MM.1S (cell line): ENCODE measurements around the gene PDE2A.

ENCODE experiments used
- DNase-seq: peaks from one replicate; pipeline ENCODE4 v3.0.0-alpha.2; 2015
- H2AFZ ChIP-seq: fragments of 300-600 bp; sonication (generic); 2 replicates; pipeline ENCODE4 v1.6.0; 2016; ENCODE audit warnings: antibody characterized with exemption, low read length
- H3F3A ChIP-seq: fragments of 300-600 bp; sonication (generic); 2 replicates; pipeline ENCODE4 v1.6.1; 2016; ENCODE audit warnings: mild to moderate bottlenecking, antibody characterized with exemption, low read length, moderate library complexity, mixed read lengths; ENCODE audit not compliant: insufficient read depth
- H3K27ac ChIP-seq: fragments of 300-600 bp; sonication (generic); 2 replicates; pipeline ENCODE4 v1.5.1; 2016; ENCODE audit warnings: mild to moderate bottlenecking, low read length
- H3K27me3 ChIP-seq: fragments of 300-600 bp; sonication (generic); replicated peaks from 2 replicates; pipeline ENCODE4 v1.6.0; 2016; ENCODE audit warnings: low read length; ENCODE audit not compliant: insufficient read depth
- H3K36me3 ChIP-seq: fragments of 300-600 bp; sonication (generic); replicated peaks from 2 replicates; pipeline ENCODE4 v1.6.1; 2016; ENCODE audit warnings: mild to moderate bottlenecking, low read length, mixed read lengths; ENCODE audit not compliant: insufficient read depth
- H3K4me1 ChIP-seq: fragments of 300-600 bp; sonication (generic); 2 replicates; pipeline ENCODE4 v1.6.1; 2016; ENCODE audit warnings: low read length, mixed read lengths
- H3K4me2 ChIP-seq: fragments of 300-600 bp; sonication (generic); 2 replicates; pipeline ENCODE4 v1.6.0; 2016; ENCODE audit warnings: low read depth, low read length
- H3K4me3 ChIP-seq: fragments of 300-600 bp; sonication (generic); 2 replicates; pipeline ENCODE4 v1.5.1; 2016; ENCODE audit warnings: low read length, mixed read lengths
- H3K79me2 ChIP-seq: fragments of 300-600 bp; sonication (generic); 2 replicates; pipeline ENCODE4 v1.6.1; 2016; ENCODE audit warnings: mixed run types, low read length, mixed read lengths
- H3K9ac ChIP-seq: fragments of 300-600 bp; sonication (generic); 2 replicates; pipeline ENCODE4 v1.6.1; 2016; ENCODE audit warnings: low read length, mixed read lengths
- H3K9me2 ChIP-seq: fragments of 300-600 bp; sonication (generic); replicated peaks from 2 replicates; pipeline ENCODE4 v1.6.1; 2016; ENCODE audit warnings: mild to moderate bottlenecking, low read length, mixed read lengths; ENCODE audit not compliant: insufficient read depth
- H3K9me3 ChIP-seq: fragments of 300-600 bp; sonication (generic); replicated peaks from 2 replicates; pipeline ENCODE4 v1.6.1; 2016; ENCODE audit warnings: mild to moderate bottlenecking, low read length, mixed read lengths; ENCODE audit not compliant: insufficient read depth
- H4K20me1 ChIP-seq: fragments of 300-600 bp; sonication (generic); 2 replicates; pipeline ENCODE4 v1.6.1; 2016; ENCODE audit warnings: mild to moderate bottlenecking, low read length, moderate library complexity, mixed read lengths; ENCODE audit not compliant: insufficient read depth
- EZH2 ChIP-seq: fragments of 300-600 bp; sonication (generic); optimal IDR thresholded peaks from 2 replicates; pipeline ENCODE3; 2017; ENCODE audit warnings: low read depth, mild to moderate bottlenecking, antibody characterized with exemption, low read length, mixed read lengths
- EZH2phosphoT487 ChIP-seq: fragments of 300-600 bp; sonication (generic); IDR thresholded peaks from 2 replicates; pipeline ENCODE4 v1.6.1; 2018; ENCODE audit warnings: antibody characterized with exemption, low read length
- TF ChIP-seq, protein P1 (sequence below): fragments of 300-600 bp; sonication (generic); IDR thresholded peaks from 2 replicates; pipeline ENCODE4 v1.5.1; 2016; ENCODE audit warnings: antibody characterized with exemption, low read length, mixed read lengths

The PDE2A gene

DNA sequence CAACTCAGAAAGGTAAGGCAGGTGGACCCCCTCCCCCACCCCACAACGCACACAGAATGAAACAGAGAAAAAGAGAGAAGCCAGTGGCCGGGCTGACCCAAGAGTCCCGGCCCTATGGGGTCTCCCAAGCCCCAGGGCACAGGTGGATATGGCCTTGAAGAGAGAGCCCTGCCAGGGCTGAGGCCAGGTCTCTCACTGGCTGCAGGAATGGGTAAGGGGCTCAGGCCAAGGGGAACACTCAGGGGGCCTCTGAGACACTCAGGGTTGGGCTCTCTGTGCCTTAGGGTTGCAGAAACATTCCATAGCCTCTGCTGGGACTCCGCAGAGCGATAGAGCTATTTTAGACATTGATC is 98.0 kb downstream of the PDE2A start:
- Histone ChIP-seq H3K36me3 (no peaks in the 10 kb centered on the region), H2AFZ (no peak overlapping the region), H3K27me3 (peaks cover 12% of the 10 kb centered on the region), H3F3A (no peaks in the 10 kb centered on the region), H3K9ac (no peak overlapping the region), H3K4me1 (no peaks in the 10 kb centered on the region), H3K9me2 (no peaks in the 10 kb centered on the region), H3K9me3 (no peaks in the 10 kb centered on the region), H3K79me2 (no peaks in the 10 kb centered on the region), H3K27ac (no peak overlapping the region), H4K20me1 (no peaks in the 10 kb centered on the region), H3K4me3 (no peak overlapping the region), H3K4me2 (no peak overlapping the region)
- TF ChIP-seq, protein P1, sequence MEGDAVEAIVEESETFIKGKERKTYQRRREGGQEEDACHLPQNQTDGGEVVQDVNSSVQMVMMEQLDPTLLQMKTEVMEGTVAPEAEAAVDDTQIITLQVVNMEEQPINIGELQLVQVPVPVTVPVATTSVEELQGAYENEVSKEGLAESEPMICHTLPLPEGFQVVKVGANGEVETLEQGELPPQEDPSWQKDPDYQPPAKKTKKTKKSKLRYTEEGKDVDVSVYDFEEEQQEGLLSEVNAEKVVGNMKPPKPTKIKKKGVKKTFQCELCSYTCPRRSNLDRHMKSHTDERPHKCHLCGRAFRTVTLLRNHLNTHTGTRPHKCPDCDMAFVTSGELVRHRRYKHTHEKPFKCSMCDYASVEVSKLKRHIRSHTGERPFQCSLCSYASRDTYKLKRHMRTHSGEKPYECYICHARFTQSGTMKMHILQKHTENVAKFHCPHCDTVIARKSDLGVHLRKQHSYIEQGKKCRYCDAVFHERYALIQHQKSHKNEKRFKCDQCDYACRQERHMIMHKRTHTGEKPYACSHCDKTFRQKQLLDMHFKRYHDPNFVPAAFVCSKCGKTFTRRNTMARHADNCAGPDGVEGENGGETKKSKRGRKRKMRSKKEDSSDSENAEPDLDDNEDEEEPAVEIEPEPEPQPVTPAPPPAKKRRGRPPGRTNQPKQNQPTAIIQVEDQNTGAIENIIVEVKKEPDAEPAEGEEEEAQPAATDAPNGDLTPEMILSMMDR = no peak
- TF ChIP-seq EZH2 = no peak
- TF ChIP-seq EZH2phosphoT487 = no peak
- no peak for DNase-seq

DNA sequence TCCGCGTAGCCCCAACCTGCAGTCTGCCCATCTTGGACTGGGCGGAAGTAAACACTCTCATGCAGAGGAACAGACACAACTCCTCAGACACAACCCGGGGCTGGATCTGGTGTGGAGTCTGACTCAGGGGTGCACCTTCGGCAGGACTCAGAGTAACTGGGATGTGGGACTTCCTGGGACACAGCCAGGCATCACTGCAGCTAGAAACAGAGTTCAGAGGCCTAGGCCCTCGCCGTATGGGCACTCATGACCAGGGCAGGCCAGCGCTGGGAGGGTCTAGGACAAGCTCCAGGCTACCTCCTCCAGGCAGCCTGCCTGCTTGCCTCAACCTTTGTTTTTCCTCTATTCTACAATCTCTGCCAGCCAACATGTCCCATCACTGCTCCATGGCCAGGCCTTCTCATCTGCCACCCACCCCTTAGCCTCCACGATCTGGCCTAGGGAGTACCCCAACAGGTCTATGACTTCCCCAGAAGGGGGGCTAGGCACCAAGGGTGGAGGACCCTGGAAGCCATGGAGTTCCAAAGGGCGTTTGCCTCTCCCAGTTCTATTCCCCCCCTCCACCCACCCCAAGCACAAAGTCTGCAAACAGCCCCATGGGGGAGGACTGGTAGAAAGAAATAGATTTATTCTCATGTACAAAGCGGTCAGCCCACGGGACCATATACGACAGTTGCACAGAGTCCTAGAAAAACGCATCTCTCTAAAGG is 98.5 kb downstream of the PDE2A start:
- H3K4me3 ChIP-seq = no peak overlapping the region
- H3K4me2 ChIP-seq = no peak overlapping the region
- DNase-seq = no peak
- H3K9ac ChIP-seq = no peak overlapping the region
- no peak overlapping the region for H2AFZ ChIP-seq
- no peak overlapping the region for H3K27ac ChIP-seq
- H3K4me1 ChIP-seq = no peaks in the 10 kb centered on the region
- no peaks in the 10 kb centered on the region for H3F3A ChIP-seq
- H3K9me3 ChIP-seq = no peaks in the 10 kb centered on the region
- no peaks in the 10 kb centered on the region for H4K20me1 ChIP-seq
- no peaks in the 10 kb centered on the region for H3K79me2 ChIP-seq
- H3K27me3 ChIP-seq = peaks cover 6% of the 10 kb centered on the region
- no peaks in the 10 kb centered on the region for H3K9me2 ChIP-seq
- H3K36me3 ChIP-seq = no peaks in the 10 kb centered on the region
- TF ChIP-seq EZH2phosphoT487 (no peak), EZH2 (no peak)
- TF ChIP-seq, protein P1 = no peak

DNA sequence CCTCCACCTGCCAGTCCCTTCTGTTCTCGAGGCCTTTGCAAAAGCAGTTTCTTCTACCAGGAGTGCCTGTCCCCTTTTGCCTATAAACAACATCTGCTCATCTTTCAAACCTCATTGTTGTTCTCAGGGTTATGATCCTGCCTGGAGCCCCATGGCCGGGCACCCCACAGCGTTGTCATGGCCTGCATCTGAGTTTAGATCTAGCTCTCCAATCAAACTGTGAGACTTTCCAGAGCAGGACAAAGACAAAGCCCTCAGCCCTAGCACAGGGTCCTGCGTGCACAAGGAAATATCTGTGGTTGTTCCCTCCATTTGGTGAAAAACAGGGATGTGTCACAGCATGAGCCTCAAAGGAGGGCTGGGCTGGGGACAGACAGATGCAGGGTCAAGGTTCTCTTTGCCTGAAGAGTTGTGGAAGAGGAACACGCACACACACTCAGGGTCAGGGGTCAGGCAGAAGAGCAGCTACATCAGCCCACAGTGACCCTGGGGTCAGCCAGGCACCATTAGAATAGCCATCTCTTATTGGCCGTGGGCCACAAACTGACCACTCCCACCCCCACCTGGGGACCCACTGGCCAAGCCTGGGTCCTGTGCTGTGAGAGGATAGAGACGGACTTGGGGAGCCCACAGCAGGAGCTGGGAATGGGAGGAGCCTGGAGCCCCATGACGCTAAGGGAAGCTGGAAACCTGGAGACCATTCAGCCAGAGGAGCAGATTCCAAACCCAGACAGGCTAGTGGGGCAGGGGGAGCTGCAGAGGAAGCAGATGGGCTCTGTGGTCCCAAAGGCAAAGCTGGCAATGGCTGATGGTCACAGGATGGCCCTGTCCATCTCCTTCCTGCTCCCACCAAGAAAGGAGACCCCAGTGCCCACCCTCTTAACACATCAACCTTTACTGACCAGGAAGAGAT is 99.4 kb downstream of the PDE2A start:
- Histone ChIP-seq H3K4me3 (no peak overlapping the region), H3K9ac (no peak overlapping the region), H3K9me2 (no peaks in the 10 kb centered on the region), H2AFZ (no peak overlapping the region), H3K36me3 (no peaks in the 10 kb centered on the region), H3K4me1 (no peaks in the 10 kb centered on the region), H3K4me2 (no peak overlapping the region), H3K27ac (no peak overlapping the region), H3K9me3 (no peaks in the 10 kb centered on the region), H3K79me2 (no peaks in the 10 kb centered on the region), H4K20me1 (no peaks in the 10 kb centered on the region), H3F3A (no peaks in the 10 kb centered on the region), H3K27me3 (no peaks in the 10 kb centered on the region; the same call in 1 of the 2 replicates)
- no peak for DNase-seq
- TF ChIP-seq EZH2phosphoT487 (no peak), EZH2 (no peak)
- TF ChIP-seq, protein P1 = no peak
